ENCODE data around the gene DOCK3. TPM values are rescaled to one million over a fixed set of nuclear protein-coding genes. Genes with fewer than 3 reads are reported as not detected.

Gene DOCK3
- total RNA-seq, 1 experiment from 2014 or later, result 0.47 TPM

GRCh38 chr3:51393564-51393963 is 718.8 kb downstream of the DOCK3 start:
- CTCF ChIA-PET, result no interaction called here
- H3K27ac ChIP-seq (ENCODE audit: low read depth, low read length, poor library complexity, severe bottlenecking), result no peak overlapping the region
- intact Hi-C loops (cut with micrococcal nuclease; ENCODE audit: unreplicated experiment), result no loop called here
- no peak overlapping the region for H3K4me3 ChIP-seq (ENCODE audit: low read depth, low read length, poor library complexity, severe bottlenecking)
- POLR2A ChIA-PET (ENCODE audit: low non-redundant PET), result no interaction called here
- H3K4me1 ChIP-seq (ENCODE audit: insufficient read depth, low read length, poor library complexity, severe bottlenecking), result peaks cover 11% of the 10 kb centered on the region
- H3K27me3 ChIP-seq (replicated peaks; ENCODE audit: insufficient read depth, low read depth, low read length, poor library complexity), result no peaks in the 10 kb centered on the region
- TF ChIP-seq EZH2 (IDR thresholded peaks at IDR 0.05; ENCODE audit: borderline replicate concordance, low read depth, low read length, poor library complexity, severe bottlenecking) (no peak), CTCF (conservative IDR thresholded peaks at IDR 0.05; ENCODE audit: low read depth, low read length) (no peak)
- H3K9me3 ChIP-seq (ENCODE audit: low read depth, low read length, poor library complexity, severe bottlenecking), result no peaks in the 10 kb centered on the region
- DNase-seq (ENCODE audit: low spot score), result no peak
- BruUV-seq (replicated peaks), result no TSS peak
- H3K36me3 ChIP-seq (ENCODE audit: insufficient read depth, low read length, poor library complexity, severe bottlenecking), result peaks cover 48% of the 10 kb centered on the region

GRCh38 chr3:51394541-51394940 is 719.8 kb downstream of the DOCK3 start:
- TF ChIP-seq CTCF (conservative IDR thresholded peaks at IDR 0.05; ENCODE audit: low read depth, low read length), result no peak
- TF ChIP-seq EZH2 (IDR thresholded peaks at IDR 0.05; ENCODE audit: borderline replicate concordance, low read depth, low read length, poor library complexity, severe bottlenecking), result no peak
- CTCF ChIA-PET, result no interaction called here
- Histone ChIP-seq H3K27me3 (replicated peaks; ENCODE audit: insufficient read depth, low read depth, low read length, poor library complexity) (no peaks in the 10 kb centered on the region), H3K9me3 (ENCODE audit: low read depth, low read length, poor library complexity, severe bottlenecking) (no peaks in the 10 kb centered on the region), H3K4me3 (ENCODE audit: low read depth, low read length, poor library complexity, severe bottlenecking) (no peak overlapping the region), H3K36me3 (ENCODE audit: insufficient read depth, low read length, poor library complexity, severe bottlenecking) (peaks cover 43% of the 10 kb centered on the region), H3K27ac (ENCODE audit: low read depth, low read length, poor library complexity, severe bottlenecking) (no peak overlapping the region), H3K4me1 (ENCODE audit: insufficient read depth, low read length, poor library complexity, severe bottlenecking) (peaks cover 11% of the 10 kb centered on the region)
- no peak for DNase-seq (ENCODE audit: low spot score)
- BruUV-seq (replicated peaks), result no TSS peak
- POLR2A ChIA-PET (ENCODE audit: low non-redundant PET), result interaction anchor here (0.6 kb wide), 1 partner anchor 778 kb away, joined by 3 read pairs; no protein-coding TSS in a partner anchor
- intact Hi-C loops (cut with micrococcal nuclease; ENCODE audit: unreplicated experiment), result no loop called here

GRCh38 chr3:51395493-51396213 is 720.9 kb downstream of the DOCK3 start:
- TF ChIP-seq EZH2 (IDR thresholded peaks at IDR 0.05; ENCODE audit: borderline replicate concordance, low read depth, low read length, poor library complexity, severe bottlenecking) (no peak), CTCF (conservative IDR thresholded peaks at IDR 0.05; ENCODE audit: low read depth, low read length) (no peak)
- Histone ChIP-seq H3K4me1 (ENCODE audit: insufficient read depth, low read length, poor library complexity, severe bottlenecking) (peaks cover 11% of the 10 kb centered on the region), H3K4me3 (ENCODE audit: low read depth, low read length, poor library complexity, severe bottlenecking) (no peak overlapping the region), H3K27ac (ENCODE audit: low read depth, low read length, poor library complexity, severe bottlenecking) (no peak overlapping the region), H3K36me3 (ENCODE audit: insufficient read depth, low read length, poor library complexity, severe bottlenecking) (peaks cover 36% of the 10 kb centered on the region), H3K9me3 (ENCODE audit: low read depth, low read length, poor library complexity, severe bottlenecking) (no peaks in the 10 kb centered on the region), H3K27me3 (replicated peaks; ENCODE audit: insufficient read depth, low read depth, low read length, poor library complexity) (no peaks in the 10 kb centered on the region)
- CTCF ChIA-PET, result no interaction called here
- DNase-seq (ENCODE audit: low spot score), result no peak
- BruUV-seq (replicated peaks), result no TSS peak
- intact Hi-C loops (cut with micrococcal nuclease; ENCODE audit: unreplicated experiment), result no loop called here
- POLR2A ChIA-PET (ENCODE audit: low non-redundant PET), result no interaction called here
